GM06990 (cell line): ENCODE data around the gene PITHD1.

ENCODE experiments used
- DNase-seq: peaks from one replicate; pipeline ENCODE4 v3.0.0-alpha.2; 2011; ENCODE audit not compliant: insufficient read length; ENCODE audit errors: extremely low read depth
- H3K27me3 ChIP-seq: replicated peaks from 2 replicates; pipeline ENCODE4 v1.6.0; 2011; ENCODE audit warnings: low read length; ENCODE audit not compliant: control insufficient read depth, insufficient read depth
- H3K36me3 ChIP-seq: 2 replicates; pipeline ENCODE4 v1.5.1; 2011; ENCODE audit warnings: low read length; ENCODE audit not compliant: control insufficient read depth, insufficient read depth
- H3K4me3 ChIP-seq: replicated peaks from 2 replicates; pipeline ENCODE4 v1.5.1; 2011; ENCODE audit warnings: low read depth, mild to moderate bottlenecking, control low read depth, low read length
- TF ChIP-seq, protein P1 (sequence below): IDR thresholded peaks from 2 replicates; pipeline ENCODE4 v1.5.1; 2011; ENCODE audit warnings: low read length, control low read depth, mild to moderate bottlenecking, inconsistent platforms; ENCODE audit not compliant: insufficient read depth, poor library complexity, severe bottlenecking

PITHD1 gene

DNA sequence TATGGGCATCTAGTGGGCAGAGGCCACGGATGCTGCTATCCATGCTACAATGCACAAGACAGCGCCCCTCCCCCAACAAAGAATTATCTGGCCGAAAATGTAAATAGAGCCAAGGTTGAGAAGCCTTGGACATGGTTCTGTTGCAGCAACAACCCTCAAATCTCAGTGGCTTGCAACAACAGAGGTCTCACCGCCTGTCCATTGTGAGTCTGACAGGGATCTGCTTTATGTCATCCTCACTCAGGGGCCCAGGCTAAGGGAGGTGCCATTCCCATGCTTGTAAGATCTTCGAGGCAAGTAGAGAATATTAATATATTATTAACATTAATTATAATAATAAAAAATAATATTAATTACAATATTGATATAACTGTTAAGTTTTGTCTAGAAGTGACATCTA, 9.5 kb upstream of the PITHD1 start:
- Histone ChIP-seq H3K4me3 (no peak overlapping the region), H3K27me3 (no peaks in the 10 kb centered on the region), H3K36me3 (peaks cover 1% of the 10 kb centered on the region)
- DNase-seq = no peak
- TF ChIP-seq, protein P1, sequence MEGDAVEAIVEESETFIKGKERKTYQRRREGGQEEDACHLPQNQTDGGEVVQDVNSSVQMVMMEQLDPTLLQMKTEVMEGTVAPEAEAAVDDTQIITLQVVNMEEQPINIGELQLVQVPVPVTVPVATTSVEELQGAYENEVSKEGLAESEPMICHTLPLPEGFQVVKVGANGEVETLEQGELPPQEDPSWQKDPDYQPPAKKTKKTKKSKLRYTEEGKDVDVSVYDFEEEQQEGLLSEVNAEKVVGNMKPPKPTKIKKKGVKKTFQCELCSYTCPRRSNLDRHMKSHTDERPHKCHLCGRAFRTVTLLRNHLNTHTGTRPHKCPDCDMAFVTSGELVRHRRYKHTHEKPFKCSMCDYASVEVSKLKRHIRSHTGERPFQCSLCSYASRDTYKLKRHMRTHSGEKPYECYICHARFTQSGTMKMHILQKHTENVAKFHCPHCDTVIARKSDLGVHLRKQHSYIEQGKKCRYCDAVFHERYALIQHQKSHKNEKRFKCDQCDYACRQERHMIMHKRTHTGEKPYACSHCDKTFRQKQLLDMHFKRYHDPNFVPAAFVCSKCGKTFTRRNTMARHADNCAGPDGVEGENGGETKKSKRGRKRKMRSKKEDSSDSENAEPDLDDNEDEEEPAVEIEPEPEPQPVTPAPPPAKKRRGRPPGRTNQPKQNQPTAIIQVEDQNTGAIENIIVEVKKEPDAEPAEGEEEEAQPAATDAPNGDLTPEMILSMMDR = no peak

DNA sequence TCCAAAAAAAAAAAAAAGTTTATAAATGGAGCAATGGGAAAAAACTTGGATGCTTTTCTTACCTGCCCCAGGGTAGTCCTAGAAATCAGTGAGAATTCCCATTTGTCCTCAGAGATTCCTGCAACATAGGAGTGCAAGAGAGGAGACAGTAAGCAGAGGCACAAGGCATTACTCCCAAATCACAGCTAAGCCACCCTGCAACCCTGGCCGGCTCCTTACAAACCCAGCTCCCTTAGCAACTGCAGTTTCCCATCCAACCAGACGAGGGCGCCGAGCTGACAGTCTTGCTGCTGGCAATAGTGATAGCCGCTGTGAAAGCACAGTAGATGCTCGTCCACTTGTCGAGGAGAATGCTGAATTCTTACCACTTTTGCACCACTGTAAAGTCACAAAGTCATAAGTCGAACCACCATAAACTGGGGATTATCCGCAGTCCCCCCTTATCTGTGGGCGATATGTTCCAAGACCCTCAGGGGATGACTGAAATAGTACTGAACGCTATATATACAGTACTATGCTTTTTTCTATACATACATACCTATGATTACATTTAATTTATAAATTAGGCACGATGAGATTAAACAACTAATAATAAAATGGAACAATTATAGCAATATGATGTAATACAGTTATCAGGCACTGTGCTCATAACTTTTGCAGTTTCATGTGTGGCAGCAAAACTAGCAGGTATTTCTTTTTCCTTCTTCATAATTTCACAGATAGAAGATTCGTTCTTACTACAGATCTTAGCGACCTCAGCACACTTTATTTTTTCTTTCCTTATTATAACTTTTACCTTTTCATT, 6.0 kb upstream of the PITHD1 start:
- no peak for DNase-seq
- Histone ChIP-seq H3K27me3 (no peaks in the 10 kb centered on the region), H3K4me3 (no peak overlapping the region), H3K36me3 (peaks cover 1% of the 10 kb centered on the region)
- TF ChIP-seq, protein P1 = peak; percentile 97

- TF ChIP-seq, protein P1 = no peak
- H3K36me3 ChIP-seq = peaks cover 1% of the 10 kb centered on the region
- no peak for DNase-seq
- no peak overlapping the region for H3K4me3 ChIP-seq
- no peaks in the 10 kb centered on the region for H3K27me3 ChIP-seq
Observed at GRCh38 chr1:23772854-23773242, 5.4 kb upstream of the PITHD1 start.

DNA sequence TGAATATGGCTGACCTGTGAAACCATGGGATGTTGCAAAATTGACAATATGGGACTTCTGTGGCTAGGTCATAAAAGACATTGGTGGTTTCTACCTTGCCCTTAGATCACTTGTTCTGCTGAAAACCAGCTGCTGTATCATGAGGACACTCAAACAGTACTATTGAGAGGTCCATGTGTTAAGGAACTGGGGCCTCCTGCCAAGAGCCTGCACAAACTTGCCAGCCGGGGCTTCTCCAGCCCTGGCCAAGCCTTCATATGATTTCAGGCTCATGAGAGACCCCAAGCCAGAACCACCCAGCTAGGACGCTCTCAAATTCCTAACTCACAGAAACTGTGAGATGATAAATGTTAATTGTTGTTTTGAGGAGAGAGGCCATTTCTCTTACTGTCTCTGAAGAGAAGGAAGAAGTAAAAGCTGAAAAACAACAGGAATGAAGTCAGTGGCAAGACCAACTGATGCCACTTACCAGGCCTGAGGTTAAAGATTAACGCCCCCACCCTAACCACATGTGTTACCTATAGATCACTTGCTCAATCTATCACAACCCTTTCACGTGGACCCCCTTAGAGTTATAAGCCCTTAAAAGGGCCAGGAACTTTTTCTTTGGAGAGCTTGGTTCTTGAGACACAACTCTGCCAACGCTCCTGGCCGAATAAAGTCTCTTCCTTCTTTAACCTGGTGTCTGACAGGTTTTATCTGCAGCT, 3.9 kb upstream of the PITHD1 start:
- DNase-seq = no peak
- H3K27me3 ChIP-seq = no peaks in the 10 kb centered on the region
- peaks cover 1% of the 10 kb centered on the region; the same call in 1 of the 2 replicates for H3K36me3 ChIP-seq
- TF ChIP-seq, protein P1 = no peak
- H3K4me3 ChIP-seq = no peak overlapping the region

DNA sequence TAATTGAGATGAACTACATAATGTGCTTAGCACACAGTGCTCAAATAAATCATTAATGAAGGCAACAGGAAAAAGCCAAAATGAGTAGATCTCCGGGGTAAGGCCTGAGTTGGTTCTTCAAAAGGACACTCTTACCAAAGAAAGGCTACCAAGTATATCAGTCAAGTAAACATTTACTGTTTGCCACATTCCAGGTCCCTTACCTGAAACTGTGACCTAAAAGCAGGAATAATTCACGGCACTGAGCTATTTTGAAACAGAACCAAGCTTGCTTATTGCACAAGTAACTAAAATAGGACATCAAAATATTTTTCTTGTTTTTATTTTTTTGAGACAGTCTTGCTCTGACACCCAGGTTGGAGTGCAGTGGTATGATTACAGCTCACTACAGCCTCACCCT, 2.0 kb upstream of the PITHD1 start:
- TF ChIP-seq, protein P1 = no peak
- Histone ChIP-seq H3K36me3 (peaks cover 1% of the 10 kb centered on the region; the same call in 1 of the 2 replicates), H3K4me3 (no peak overlapping the region), H3K27me3 (no peaks in the 10 kb centered on the region)
- no peak for DNase-seq
